GM18868 (cell line): ENCODE measurements around the gene AGGF1.
"Not testable (repeated sequence)": the region's sequence is repeated elsewhere in the genome, so short reads cannot be mapped to it uniquely, and the experiment has no call there.

Source experiments
- ATAC-seq: cut with Tn5 transposase; IDR thresholded peaks from one replicate; pipeline ENCODE4 v1.9.1; 2021; ENCODE audit warnings: mild to moderate bottlenecking, moderate library complexity; ENCODE audit not compliant: unreplicated experiment

Gene AGGF1

DNA sequence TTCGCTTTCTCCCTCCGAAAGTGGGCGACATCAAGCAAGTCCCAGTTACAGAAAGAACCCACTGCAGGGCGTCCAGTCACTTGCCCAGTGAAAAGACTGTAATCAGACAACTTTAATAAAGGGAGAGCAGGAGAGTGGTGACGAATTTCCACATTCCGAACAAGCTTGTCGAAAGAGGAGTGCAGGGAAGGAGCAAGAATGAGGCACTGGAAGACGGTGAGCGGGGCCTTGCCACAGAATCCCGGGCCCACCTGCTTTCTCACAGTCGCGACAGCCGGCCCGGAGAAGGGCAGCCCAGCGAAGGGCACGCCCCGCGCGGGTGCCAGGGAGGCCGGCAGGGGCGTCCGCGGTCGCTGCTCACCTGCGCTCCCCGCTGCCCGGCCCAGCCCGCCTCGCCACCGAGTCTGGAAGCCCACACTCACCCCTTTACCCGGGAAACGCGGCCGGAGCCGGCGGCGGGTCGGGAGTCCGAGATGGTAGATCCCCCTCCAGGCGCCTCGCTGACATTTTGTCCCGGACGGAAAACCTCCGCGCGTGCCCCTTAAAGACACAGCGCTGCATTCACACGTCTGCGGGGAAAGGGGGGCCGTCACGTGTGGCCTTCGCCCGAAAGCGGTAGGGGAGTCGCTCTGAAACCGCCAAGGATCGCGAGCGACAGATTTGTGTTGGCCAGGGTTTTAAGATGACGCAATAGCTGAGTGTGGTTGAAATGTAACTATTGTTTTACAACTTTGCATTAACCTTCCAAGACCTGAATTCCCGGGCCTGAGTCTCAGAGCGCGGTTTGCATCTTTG, 56.7 kb downstream of the AGGF1 start, which contains the start of gene ZBED3:
ZBED3 (minus strand) TSS at position 597 of the 795 bp plus-strand sequence. CDS start 9,407 bp downstream, outside the sequence.
- peak; percentile 57 for ATAC-seq

DNA sequence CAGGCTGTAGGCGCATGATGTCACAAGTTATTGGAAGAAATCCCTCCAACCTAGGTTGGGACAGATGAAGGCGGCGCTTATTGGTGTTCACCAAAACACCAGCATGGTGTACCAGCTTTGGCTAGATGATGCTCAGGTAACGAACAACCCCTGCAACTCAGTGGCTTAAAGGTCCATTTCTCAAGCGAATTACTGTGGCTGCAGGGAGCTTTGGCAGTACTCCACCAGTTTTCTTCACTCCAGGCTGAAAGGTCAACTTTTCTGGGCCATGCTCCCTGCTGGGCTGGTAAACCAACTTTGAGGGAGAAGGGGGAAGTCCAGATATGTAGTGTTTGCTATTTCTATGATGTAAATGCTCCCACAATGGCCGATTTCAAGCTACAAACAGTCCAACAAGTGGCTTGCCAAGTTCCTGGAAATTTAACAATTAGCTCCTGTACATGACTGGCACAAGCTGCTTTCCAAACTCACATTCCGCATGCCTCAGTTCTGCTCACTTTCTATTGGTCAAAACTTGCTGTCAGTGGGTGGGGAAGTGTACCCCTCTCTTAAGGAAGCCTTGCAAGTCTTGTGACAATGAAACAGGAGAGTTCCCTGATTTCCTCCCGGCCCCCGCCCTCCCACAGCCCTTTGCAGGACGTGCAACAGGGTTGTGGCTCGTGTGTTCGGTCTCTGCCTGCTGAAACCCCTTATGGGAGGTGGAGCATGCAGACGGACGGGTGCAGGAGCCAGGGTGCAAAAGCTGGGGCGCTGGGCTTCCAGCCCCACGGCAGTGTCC, 57.5 kb downstream of the AGGF1 start:
- no peak for ATAC-seq

DNA sequence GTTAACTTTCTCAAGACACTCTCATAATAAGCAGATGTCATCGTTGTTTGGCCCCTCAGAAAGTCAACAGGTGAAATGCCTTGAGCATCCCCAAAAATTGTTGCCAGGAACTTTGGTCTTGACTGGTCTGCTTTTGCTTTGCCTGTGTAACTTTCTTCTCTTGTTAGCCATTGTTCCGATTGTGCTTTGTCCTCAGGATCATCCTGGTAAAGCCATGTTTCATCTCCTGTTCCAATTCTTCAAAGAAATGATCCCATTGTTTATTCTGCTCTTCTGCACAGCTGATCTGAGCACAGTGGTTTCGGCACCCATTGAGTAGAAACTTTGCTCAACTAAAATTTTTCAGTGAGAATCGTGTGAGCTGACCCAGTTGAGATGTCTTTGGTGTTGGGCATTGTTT, 65.0 kb downstream of the AGGF1 start:
- ATAC-seq = no peak

DNA sequence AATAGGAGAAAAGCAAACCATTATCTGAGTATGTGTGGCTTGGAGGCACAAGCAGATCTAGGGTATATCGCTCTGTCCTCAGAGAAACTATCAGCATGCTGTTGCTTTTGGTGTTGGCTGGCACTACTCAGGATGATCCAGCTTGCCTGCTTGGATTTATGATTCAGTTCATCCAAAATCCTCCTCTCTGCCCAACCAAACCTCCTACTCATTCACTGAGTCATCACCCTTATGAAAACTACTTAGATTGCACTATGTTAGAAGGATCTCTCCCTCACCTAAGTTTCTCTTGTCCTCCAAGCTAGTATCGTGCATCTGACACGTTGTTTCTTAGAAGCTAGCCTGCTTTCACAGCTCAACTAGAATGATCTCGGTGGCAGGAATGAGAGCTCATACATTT, 71.1 kb downstream of the AGGF1 start:
- no peak for ATAC-seq

DNA sequence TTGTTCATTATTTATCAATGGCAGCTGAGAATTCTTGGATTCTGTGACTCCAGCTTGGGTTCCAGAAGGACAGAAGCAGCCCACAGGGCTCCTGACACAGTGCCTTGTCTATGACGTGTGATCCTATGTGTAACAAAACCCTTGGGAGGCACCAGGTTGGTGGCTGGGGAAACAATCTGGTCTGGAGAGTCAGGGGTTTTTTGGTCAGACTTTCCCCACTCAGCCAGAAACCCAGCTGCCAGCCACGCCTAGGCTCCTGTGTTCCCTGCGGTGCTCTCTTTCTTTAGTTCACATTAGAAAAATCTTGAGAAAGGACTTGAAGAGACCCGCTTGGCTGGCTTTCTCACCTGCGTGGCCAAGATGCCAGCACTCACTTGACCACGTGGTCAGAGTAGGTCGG, 72.3 kb downstream of the AGGF1 start:
- ATAC-seq = peak; percentile 51

DNA sequence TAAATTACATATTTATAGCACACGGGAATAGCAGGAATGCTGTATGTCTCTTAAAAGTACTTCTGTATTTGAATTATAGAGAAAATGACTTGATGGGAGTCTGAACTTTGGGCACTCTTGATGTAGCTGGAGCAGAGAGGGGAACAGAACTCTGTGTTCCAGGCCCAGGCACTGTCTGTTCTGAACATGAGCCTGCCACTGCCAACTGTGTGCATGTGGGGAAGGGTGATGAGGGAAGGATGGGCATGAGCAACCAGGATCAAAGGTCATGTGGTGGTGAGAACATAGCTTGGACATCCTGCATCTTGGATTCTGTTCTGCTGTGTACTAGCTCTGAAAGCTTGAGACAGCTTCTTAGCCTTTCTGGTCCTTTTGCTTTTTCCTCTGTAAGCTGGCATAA, 73.3 kb downstream of the AGGF1 start:
- ATAC-seq = no peak

DNA sequence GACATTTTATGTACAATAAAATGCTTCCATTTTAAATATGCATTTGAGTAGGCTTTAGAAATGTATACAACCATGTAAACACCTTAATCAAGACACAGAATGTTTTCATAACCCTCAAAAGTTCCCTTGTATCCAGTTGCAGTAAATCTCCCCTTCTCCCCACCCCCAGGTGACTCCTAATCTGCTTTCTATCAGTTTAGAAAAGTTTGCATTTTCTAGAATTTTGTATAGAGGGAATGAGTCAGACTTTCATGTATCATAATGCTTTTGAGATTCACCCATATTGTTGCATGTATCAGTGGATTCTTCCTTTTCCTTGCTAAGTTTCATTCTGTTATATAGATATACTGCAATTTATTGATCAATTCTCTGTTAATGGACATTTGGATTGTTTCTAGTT, 74.6 kb downstream of the AGGF1 start:
- no peak for ATAC-seq

DNA sequence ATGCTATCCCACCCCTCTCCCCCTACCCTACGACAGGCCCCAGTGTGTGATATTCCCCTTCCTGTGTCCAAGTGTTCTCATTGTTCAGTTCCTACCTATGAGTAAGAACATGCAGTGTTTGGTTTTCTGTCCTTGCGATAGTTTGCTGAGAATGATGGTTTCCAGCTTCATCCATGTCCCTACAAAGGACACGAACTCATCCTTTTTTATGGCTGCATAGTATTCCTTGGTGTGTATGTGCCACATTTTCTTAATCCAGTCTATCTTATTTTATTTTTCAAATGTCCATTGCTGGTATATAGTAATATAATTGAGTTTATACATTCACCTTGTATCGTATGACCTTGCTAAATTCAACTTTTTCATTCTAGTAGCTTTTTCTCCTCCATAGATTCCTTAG, 76.8 kb downstream of the AGGF1 start:
- ATAC-seq = not testable (repeated sequence)
